ENCODE data around the gene STAT5A.
"Not testable (repeated sequence)": the region's sequence is repeated elsewhere in the genome, so short reads cannot be mapped to it uniquely, and the experiment has no call there.

The STAT5A gene

GRCh38 chr17:42286411-42287221, 1.7 kb upstream of the STAT5A start:
- DNase-seq: no peak

- DNase-seq: no peak
These were observed 857 bp upstream of the STAT5A start for GRCh38 chr17:42287305-42287976.

GRCh38 chr17:42288803-42289610, 709 bp downstream of the STAT5A start:
- no peak for DNase-seq

GRCh38 chr17:42289611-42290181, 1.4 kb downstream of the STAT5A start:
- no peak for DNase-seq

GRCh38 chr17:42290577-42290976, 2.3 kb downstream of the STAT5A start:
- no peak for DNase-seq

GRCh38 chr17:42291129-42291528, 2.8 kb downstream of the STAT5A start:
- DNase-seq: no peak

GRCh38 chr17:42294469-42295398, 6.4 kb downstream of the STAT5A start:
- DNase-seq: no peak

- DNase-seq: no peak
These were observed 7.7 kb downstream of the STAT5A start for GRCh38 chr17:42296012-42296411.

- DNase-seq: not testable (repeated sequence)
These were observed 9.5 kb downstream of the STAT5A start for GRCh38 chr17:42297775-42298174.

- not testable (repeated sequence) for DNase-seq
These were observed 11.1 kb downstream of the STAT5A start for GRCh38 chr17:42299361-42299760.

GRCh38 chr17:42299913-42300312, 11.6 kb downstream of the STAT5A start:
- DNase-seq: not testable (repeated sequence)

- DNase-seq: no peak
These were observed 12.7 kb downstream of the STAT5A start for GRCh38 chr17:42301022-42301421.

GRCh38 chr17:42303694-42304093, 15.4 kb downstream of the STAT5A start:
- no peak for DNase-seq

- DNase-seq: no peak
These were observed 16.1 kb downstream of the STAT5A start for GRCh38 chr17:42304187-42305030.

GRCh38 chr17:42305031-42305330, 16.7 kb downstream of the STAT5A start:
- DNase-seq: not testable (repeated sequence)

- DNase-seq: no peak
These were observed 17.5 kb downstream of the STAT5A start for GRCh38 chr17:42305543-42306384.

- no peak for DNase-seq
These were observed 18.0 kb downstream of the STAT5A start for GRCh38 chr17:42306385-42306667.

- no peak for DNase-seq
These were observed 19.1 kb downstream of the STAT5A start for GRCh38 chr17:42307362-42307927.

GRCh38 chr17:42308446-42308845, 20.1 kb downstream of the STAT5A start:
- no peak for DNase-seq

GRCh38 chr17:42309142-42309541, 20.8 kb downstream of the STAT5A start:
- no peak for DNase-seq
